Measurements from ENCODE around the gene RCN2.

The RCN2 gene

GRCh38 chr15:76901965-76902364 lies 29.6 kb upstream of the RCN2 start:
- TF ChIP-seq CTCF (conservative IDR thresholded peaks at IDR 0.05; ENCODE audit: low read length): no peak
- H3K4me3 ChIP-seq (ENCODE audit: low read length): no peak overlapping the region
- no peak for DNase-seq (ENCODE audit: low read depth)

- peak; percentile 49 for DNase-seq (ENCODE audit: low read depth)
- peak; percentile 38 for TF ChIP-seq CTCF (conservative IDR thresholded peaks at IDR 0.05; ENCODE audit: low read length)
- no peak overlapping the region for H3K4me3 ChIP-seq (ENCODE audit: low read length)
Measured at GRCh38 chr15:76903251-76903681, 28.3 kb upstream of the RCN2 start.

- TF ChIP-seq CTCF (conservative IDR thresholded peaks at IDR 0.05; ENCODE audit: low read length): no peak
- H3K4me3 ChIP-seq (ENCODE audit: low read length): peak overlapping the region; percentile 82
- no peak for DNase-seq (ENCODE audit: low read depth)
Measured at GRCh38 chr15:76904461-76905012, 27.0 kb upstream of the RCN2 start.

- H3K4me3 ChIP-seq (ENCODE audit: low read length): peak within 1 kb of the TSS; percentile 82
- no peak for TF ChIP-seq CTCF (conservative IDR thresholded peaks at IDR 0.05; ENCODE audit: low read length)
- peak; percentile 84 for DNase-seq (ENCODE audit: low read depth)
Measured at GRCh38 chr15:76905013-76905839, 26.3 kb upstream of the RCN2 start, which contains the start of gene SCAPER. SCAPER (minus strand) TSS chr15:76905340; CDS start chr15:76883817, 21,523 bp downstream.

GRCh38 chr15:76905855-76906254 lies 25.7 kb upstream of the RCN2 start:
- no peak for DNase-seq (ENCODE audit: low read depth)
- peak overlapping the region; percentile 82 for H3K4me3 ChIP-seq (ENCODE audit: low read length)

GRCh38 chr15:76912430-76912829 lies 19.1 kb upstream of the RCN2 start:
- DNase-seq (ENCODE audit: low read depth): no peak
- no peak for TF ChIP-seq CTCF (conservative IDR thresholded peaks at IDR 0.05; ENCODE audit: low read length)
- no peak overlapping the region for H3K4me3 ChIP-seq (ENCODE audit: low read length)

More at GRCh38 chr15:76905855-76906254, 25.7 kb upstream of the RCN2 start:
- TF ChIP-seq CTCF (conservative IDR thresholded peaks at IDR 0.05; ENCODE audit: low read length): no peak

GRCh38 chr15:76913737-76914136 lies 17.8 kb upstream of the RCN2 start:
- DNase-seq (ENCODE audit: low read depth): no peak
- no peak for TF ChIP-seq CTCF (conservative IDR thresholded peaks at IDR 0.05; ENCODE audit: low read length)
- no peak overlapping the region for H3K4me3 ChIP-seq (ENCODE audit: low read length)

Data from AG10803 (cell line).